Brain microvascular endothelial cell (primary cell): ENCODE results near the gene SIGLEC1.
A peak's percentile ranks its signal among the peaks of the same experiment; 100 is the strongest.

ENCODE experiments used
- DNase-seq: peaks from one replicate; pipeline ENCODE4 v3.0.0-alpha.2; 2020
- H3K27ac ChIP-seq: fragments of 250-450 bp; sonication (Bioruptor Pico); 2 replicates; pipeline ENCODE4 v1.5.1; 2020; ENCODE audit warnings: mild to moderate bottlenecking, moderate library complexity
- H3K27me3 ChIP-seq: fragments of 250-450 bp; sonication (Bioruptor Pico); replicated peaks from 2 replicates; pipeline ENCODE4 v1.5.1; 2020; ENCODE audit warnings: mild to moderate bottlenecking
- H3K36me3 ChIP-seq: fragments of 250-450 bp; sonication (Bioruptor Pico); replicated peaks from 2 replicates; pipeline ENCODE4 v1.5.1; 2020; ENCODE audit warnings: mild to moderate bottlenecking
- H3K4me3 ChIP-seq: 2 replicates; pipeline ENCODE4 v1.5.1; 2011; ENCODE audit warnings: low read depth, mild to moderate bottlenecking, control low read depth, low read length, moderate library complexity
- CTCF ChIP-seq: IDR thresholded peaks from 2 replicates; pipeline ENCODE4 v1.5.1; 2011; ENCODE audit warnings: low read depth, mild to moderate bottlenecking, moderate library complexity, low read length, control low read depth, inconsistent platforms; ENCODE audit errors: missing control alignments
- in situ Hi-C: cut with HindIII; loops from 2 replicates; pipeline ENCODE4 v1.10.0; 2017; ENCODE audit warnings: low sequenced_read_pairs, low pct_ligation_motif_present

SIGLEC1 gene

GRCh38 chr20:3697588-3698305 is 14.7 kb downstream of the SIGLEC1 start:
- in situ Hi-C loops, result no loop called here
- TF ChIP-seq CTCF, result no peak
- H3K36me3 ChIP-seq, result no peaks in the 10 kb centered on the region
- DNase-seq, result no peak
- no peak overlapping the region for H3K27ac ChIP-seq
- H3K27me3 ChIP-seq, result no peaks in the 10 kb centered on the region
- H3K4me3 ChIP-seq, result no peak overlapping the region

GRCh38 chr20:3696745-3697587 is 15.4 kb downstream of the SIGLEC1 start:
- in situ Hi-C loops, result no loop called here
- no peaks in the 10 kb centered on the region for H3K36me3 ChIP-seq
- no peak for DNase-seq
- no peaks in the 10 kb centered on the region for H3K27me3 ChIP-seq
- H3K27ac ChIP-seq, result no peak overlapping the region
- no peak for TF ChIP-seq CTCF
- no peak overlapping the region for H3K4me3 ChIP-seq

GRCh38 chr20:3696200-3696599 is 16.2 kb downstream of the SIGLEC1 start:
- no peak for DNase-seq
- in situ Hi-C loops, result no loop called here
- no peak overlapping the region for H3K27ac ChIP-seq
- TF ChIP-seq CTCF, result peak; percentile 68
- H3K4me3 ChIP-seq, result no peak overlapping the region
- no peaks in the 10 kb centered on the region for H3K27me3 ChIP-seq
- no peaks in the 10 kb centered on the region for H3K36me3 ChIP-seq

- TF ChIP-seq CTCF, result no peak
- in situ Hi-C loops, result no loop called here
- Histone ChIP-seq H3K36me3 (no peaks in the 10 kb centered on the region), H3K27me3 (no peaks in the 10 kb centered on the region), H3K4me3 (no peak overlapping the region), H3K27ac (no peak overlapping the region)
- no peak for DNase-seq
Observed at GRCh38 chr20:3694864-3695263, 17.5 kb downstream of the SIGLEC1 start.

GRCh38 chr20:3693376-3693775 is 19.0 kb downstream of the SIGLEC1 start:
- Histone ChIP-seq H3K27ac (no peak overlapping the region), H3K27me3 (no peaks in the 10 kb centered on the region), H3K4me3 (no peak overlapping the region), H3K36me3 (no peaks in the 10 kb centered on the region)
- DNase-seq, result no peak
- no peak for TF ChIP-seq CTCF
- in situ Hi-C loops, result no loop called here
